ENCODE results near the gene PKHD1.

The PKHD1 gene

DNA sequence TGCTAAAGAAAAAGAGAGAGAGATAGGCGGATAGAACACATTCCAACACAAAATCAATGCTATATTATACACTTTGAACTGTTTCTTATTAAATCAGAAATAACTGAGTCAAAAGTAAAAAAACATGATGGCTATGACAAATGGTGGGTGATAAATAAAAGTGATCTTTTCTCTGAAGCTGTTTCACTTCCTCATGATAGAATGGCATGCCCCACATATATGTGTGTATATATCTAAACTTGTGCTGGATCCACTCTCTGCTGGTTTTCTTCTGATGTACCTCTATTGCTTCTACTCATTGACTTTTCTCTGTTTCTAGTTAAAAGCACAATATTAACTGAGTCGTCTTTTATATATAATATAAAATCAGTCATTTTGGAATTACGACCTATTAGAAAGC lies 429.9 kb downstream of the PKHD1 start:
- H3K27me3 ChIP-seq (ENCODE audit: control insufficient read depth in 2 of 2, insufficient read depth in 2 of 2, low read length in 2 of 2) = no peaks in the 10 kb centered on the region
- no peaks in the 10 kb centered on the region for H3K9me3 ChIP-seq (ENCODE audit: control insufficient read depth in 2 of 2, low read length in 2 of 2)
- H3K36me3 ChIP-seq (ENCODE audit: control insufficient read depth in 2 of 2, insufficient read depth in 2 of 2, low read length in 2 of 2) = no peaks in the 10 kb centered on the region
- H3K4me1 ChIP-seq (ENCODE audit: control insufficient read depth in 2 of 2, insufficient read depth in 2 of 2, low read length in 2 of 2) = no peaks in the 10 kb centered on the region
- H3K27ac ChIP-seq (ENCODE audit: low read depth in 2 of 2, low read length in 2 of 2) = no peak overlapping the region
- no peak overlapping the region for H3K9ac ChIP-seq (ENCODE audit: low read depth in 1 of 2, low read length in 2 of 2)
- no peak overlapping the region for H3K4me3 ChIP-seq (ENCODE audit: low read length in 2 of 2)

DNA sequence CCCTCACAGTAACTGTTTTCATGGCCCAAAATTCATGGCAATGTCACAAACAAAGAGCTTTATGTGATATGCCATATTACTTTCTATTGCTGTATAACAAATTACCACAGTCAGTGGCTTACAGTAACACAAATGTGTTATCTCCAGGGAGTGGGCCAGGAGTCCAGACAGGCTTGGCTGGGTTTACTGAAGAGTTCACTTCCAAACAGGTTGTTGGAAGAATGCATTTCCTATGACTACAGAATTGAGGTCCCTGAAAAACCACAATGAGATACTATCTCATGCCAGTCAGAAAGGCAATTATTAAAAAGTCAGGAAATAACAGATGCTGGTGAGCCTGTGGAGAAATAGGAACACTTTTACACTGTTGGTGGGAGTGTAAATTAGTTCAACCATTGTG lies 431.9 kb downstream of the PKHD1 start:
- Histone ChIP-seq H3K9ac (ENCODE audit: low read depth in 1 of 2, low read length in 2 of 2) (no peak overlapping the region), H3K27me3 (ENCODE audit: control insufficient read depth in 2 of 2, insufficient read depth in 2 of 2, low read length in 2 of 2) (no peaks in the 10 kb centered on the region), H3K36me3 (ENCODE audit: control insufficient read depth in 2 of 2, insufficient read depth in 2 of 2, low read length in 2 of 2) (no peaks in the 10 kb centered on the region), H3K4me3 (ENCODE audit: low read length in 2 of 2) (no peak overlapping the region), H3K9me3 (ENCODE audit: control insufficient read depth in 2 of 2, low read length in 2 of 2) (no peaks in the 10 kb centered on the region), H3K27ac (ENCODE audit: low read depth in 2 of 2, low read length in 2 of 2) (no peak overlapping the region), H3K4me1 (ENCODE audit: control insufficient read depth in 2 of 2, insufficient read depth in 2 of 2, low read length in 2 of 2) (no peaks in the 10 kb centered on the region)

DNA sequence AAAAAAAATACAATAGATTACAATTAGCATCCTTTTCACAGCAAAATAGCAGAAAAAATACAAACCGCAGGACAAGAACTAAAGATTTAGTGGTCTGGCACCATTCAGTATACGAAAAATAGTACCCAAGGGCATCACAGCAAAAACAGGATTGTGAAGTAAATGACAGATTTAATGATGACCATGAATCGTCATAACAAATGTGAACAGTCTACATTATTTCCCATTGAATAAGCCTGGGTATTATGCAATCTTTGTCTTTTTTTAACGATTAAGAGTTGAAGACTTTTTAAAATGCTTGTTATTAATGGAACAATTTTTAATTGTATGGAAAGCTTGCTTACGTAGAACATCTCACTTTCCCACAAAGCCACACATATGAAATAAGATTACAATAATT lies 432.8 kb downstream of the PKHD1 start:
- Histone ChIP-seq H3K36me3 (ENCODE audit: control insufficient read depth in 2 of 2, insufficient read depth in 2 of 2, low read length in 2 of 2) (no peaks in the 10 kb centered on the region), H3K27me3 (ENCODE audit: control insufficient read depth in 2 of 2, insufficient read depth in 2 of 2, low read length in 2 of 2) (no peaks in the 10 kb centered on the region), H3K27ac (ENCODE audit: low read depth in 2 of 2, low read length in 2 of 2) (no peak overlapping the region), H3K4me3 (ENCODE audit: low read length in 2 of 2) (no peak overlapping the region), H3K9me3 (ENCODE audit: control insufficient read depth in 2 of 2, low read length in 2 of 2) (no peaks in the 10 kb centered on the region), H3K9ac (ENCODE audit: low read depth in 1 of 2, low read length in 2 of 2) (no peak overlapping the region), H3K4me1 (ENCODE audit: control insufficient read depth in 2 of 2, insufficient read depth in 2 of 2, low read length in 2 of 2) (no peaks in the 10 kb centered on the region)

DNA sequence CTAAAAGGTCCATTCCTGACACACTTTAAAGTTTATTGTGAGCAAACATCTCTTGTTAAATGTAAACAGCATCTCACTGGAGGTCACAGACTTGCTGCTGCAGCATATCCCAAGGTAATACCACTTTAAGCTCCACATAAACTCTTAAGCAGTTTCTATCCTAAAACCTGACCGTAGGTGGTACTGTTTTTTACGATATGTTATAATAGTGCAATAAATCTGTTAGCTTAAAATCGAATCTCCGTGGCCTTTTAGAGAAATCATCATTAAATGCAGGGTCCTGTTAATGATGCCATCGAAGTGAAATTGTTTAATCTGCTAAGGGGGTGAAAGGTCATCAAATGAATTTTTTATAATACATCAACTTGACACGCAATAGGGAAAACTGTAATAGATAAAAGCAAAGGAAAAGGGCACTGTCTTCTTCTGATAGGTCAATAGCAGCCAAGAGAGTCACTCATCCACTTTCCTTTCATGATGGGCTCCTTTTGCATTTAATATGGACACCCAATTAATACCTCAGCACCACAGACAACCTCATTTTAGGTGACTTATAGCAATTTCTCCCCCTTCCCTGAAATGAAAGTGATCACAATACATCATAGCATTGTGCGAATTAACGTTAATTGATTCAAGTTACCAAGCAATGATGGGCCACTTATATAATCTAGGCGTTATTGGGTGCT lies 436.1 kb downstream of the PKHD1 start:
- H3K4me3 ChIP-seq (ENCODE audit: low read length in 2 of 2) = no peak overlapping the region
- H3K27ac ChIP-seq (ENCODE audit: low read depth in 2 of 2, low read length in 2 of 2) = no peak overlapping the region
- no peak overlapping the region for H3K9ac ChIP-seq (ENCODE audit: low read depth in 1 of 2, low read length in 2 of 2)
- H3K27me3 ChIP-seq (ENCODE audit: control insufficient read depth in 2 of 2, insufficient read depth in 2 of 2, low read length in 2 of 2) = no peaks in the 10 kb centered on the region
- no peaks in the 10 kb centered on the region for H3K36me3 ChIP-seq (ENCODE audit: control insufficient read depth in 2 of 2, insufficient read depth in 2 of 2, low read length in 2 of 2)
- H3K4me1 ChIP-seq (ENCODE audit: control insufficient read depth in 2 of 2, insufficient read depth in 2 of 2, low read length in 2 of 2) = no peaks in the 10 kb centered on the region
- H3K9me3 ChIP-seq (ENCODE audit: control insufficient read depth in 2 of 2, low read length in 2 of 2) = no peaks in the 10 kb centered on the region

DNA sequence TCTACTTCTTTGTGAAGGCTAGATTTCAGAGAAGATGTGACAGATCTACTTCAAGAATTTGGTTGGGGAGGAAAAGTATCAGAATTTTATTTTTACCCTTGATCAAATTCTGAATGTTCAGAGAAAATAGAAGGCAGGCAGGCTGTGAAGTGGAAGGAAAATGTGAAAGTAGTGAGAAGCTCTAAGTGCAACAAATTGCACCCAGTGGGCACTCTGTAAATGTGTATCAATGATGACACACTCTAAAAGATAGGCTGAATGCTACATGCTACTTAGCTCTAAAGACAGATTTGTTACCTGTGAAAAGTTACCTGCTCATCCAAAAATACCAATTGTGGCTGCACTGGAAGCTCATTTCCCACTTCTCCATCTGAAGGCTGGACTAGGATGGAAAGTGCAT lies 438.6 kb downstream of the PKHD1 start:
- Histone ChIP-seq H3K9me3 (ENCODE audit: control insufficient read depth in 2 of 2, low read length in 2 of 2) (no peaks in the 10 kb centered on the region), H3K36me3 (ENCODE audit: control insufficient read depth in 2 of 2, insufficient read depth in 2 of 2, low read length in 2 of 2) (no peaks in the 10 kb centered on the region), H3K4me3 (ENCODE audit: low read length in 2 of 2) (no peak overlapping the region), H3K27me3 (ENCODE audit: control insufficient read depth in 2 of 2, insufficient read depth in 2 of 2, low read length in 2 of 2) (no peaks in the 10 kb centered on the region), H3K9ac (ENCODE audit: low read depth in 1 of 2, low read length in 2 of 2) (no peak overlapping the region), H3K27ac (ENCODE audit: low read depth in 2 of 2, low read length in 2 of 2) (no peak overlapping the region), H3K4me1 (ENCODE audit: control insufficient read depth in 2 of 2, insufficient read depth in 2 of 2, low read length in 2 of 2) (no peaks in the 10 kb centered on the region)

DNA sequence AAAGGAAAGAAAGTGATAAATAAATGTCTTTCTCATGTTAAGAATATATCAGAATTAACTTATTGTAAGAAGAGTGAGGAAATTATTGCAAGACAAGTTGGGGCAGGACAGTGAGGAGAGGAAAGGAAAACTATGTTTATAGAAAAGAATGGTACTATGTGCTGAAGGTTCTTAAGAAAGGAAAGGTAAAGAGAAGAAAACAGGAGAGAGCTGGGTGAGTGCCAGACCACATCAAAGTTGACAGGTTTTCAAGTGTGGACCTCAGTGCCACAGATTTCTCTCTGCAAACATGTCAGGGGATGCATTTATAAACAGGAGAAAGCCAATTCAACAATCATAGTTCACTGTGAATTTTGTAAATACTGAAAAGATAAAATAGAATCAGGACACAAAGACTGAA lies 439.2 kb downstream of the PKHD1 start:
- Histone ChIP-seq H3K9ac (ENCODE audit: low read depth in 1 of 2, low read length in 2 of 2) (no peak overlapping the region), H3K9me3 (ENCODE audit: control insufficient read depth in 2 of 2, low read length in 2 of 2) (no peaks in the 10 kb centered on the region), H3K27me3 (ENCODE audit: control insufficient read depth in 2 of 2, insufficient read depth in 2 of 2, low read length in 2 of 2) (no peaks in the 10 kb centered on the region), H3K36me3 (ENCODE audit: control insufficient read depth in 2 of 2, insufficient read depth in 2 of 2, low read length in 2 of 2) (no peaks in the 10 kb centered on the region), H3K4me3 (ENCODE audit: low read length in 2 of 2) (no peak overlapping the region), H3K4me1 (ENCODE audit: control insufficient read depth in 2 of 2, insufficient read depth in 2 of 2, low read length in 2 of 2) (no peaks in the 10 kb centered on the region), H3K27ac (ENCODE audit: low read depth in 2 of 2, low read length in 2 of 2) (no peak overlapping the region)

DNA sequence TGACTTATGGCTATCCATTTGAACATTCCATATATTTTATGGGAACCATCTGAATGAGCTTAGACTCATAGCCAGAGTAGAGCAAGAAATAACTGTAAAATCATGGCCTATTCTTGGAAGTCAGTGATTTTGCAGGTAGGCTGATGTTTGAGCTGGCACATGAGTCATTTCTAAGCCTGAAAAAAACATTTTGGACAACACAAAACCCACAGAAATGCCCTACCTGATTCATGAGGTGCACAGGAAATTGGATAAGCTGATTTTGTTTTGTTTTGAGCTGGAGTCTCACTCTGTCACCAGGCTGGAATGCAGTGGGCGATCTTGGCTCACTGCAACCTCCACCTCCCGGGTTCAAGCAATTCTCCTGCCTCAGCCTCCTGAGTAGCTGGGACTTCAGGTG lies 443.0 kb downstream of the PKHD1 start:
- H3K4me3 ChIP-seq (ENCODE audit: low read length in 2 of 2) = no peak overlapping the region
- no peaks in the 10 kb centered on the region for H3K36me3 ChIP-seq (ENCODE audit: control insufficient read depth in 2 of 2, insufficient read depth in 2 of 2, low read length in 2 of 2)
- no peaks in the 10 kb centered on the region for H3K4me1 ChIP-seq (ENCODE audit: control insufficient read depth in 2 of 2, insufficient read depth in 2 of 2, low read length in 2 of 2)
- no peaks in the 10 kb centered on the region for H3K9me3 ChIP-seq (ENCODE audit: control insufficient read depth in 2 of 2, low read length in 2 of 2)
- H3K9ac ChIP-seq (ENCODE audit: low read depth in 1 of 2, low read length in 2 of 2) = no peak overlapping the region
- H3K27ac ChIP-seq (ENCODE audit: low read depth in 2 of 2, low read length in 2 of 2) = no peak overlapping the region
- no peaks in the 10 kb centered on the region for H3K27me3 ChIP-seq (ENCODE audit: control insufficient read depth in 2 of 2, insufficient read depth in 2 of 2, low read length in 2 of 2)

DNA sequence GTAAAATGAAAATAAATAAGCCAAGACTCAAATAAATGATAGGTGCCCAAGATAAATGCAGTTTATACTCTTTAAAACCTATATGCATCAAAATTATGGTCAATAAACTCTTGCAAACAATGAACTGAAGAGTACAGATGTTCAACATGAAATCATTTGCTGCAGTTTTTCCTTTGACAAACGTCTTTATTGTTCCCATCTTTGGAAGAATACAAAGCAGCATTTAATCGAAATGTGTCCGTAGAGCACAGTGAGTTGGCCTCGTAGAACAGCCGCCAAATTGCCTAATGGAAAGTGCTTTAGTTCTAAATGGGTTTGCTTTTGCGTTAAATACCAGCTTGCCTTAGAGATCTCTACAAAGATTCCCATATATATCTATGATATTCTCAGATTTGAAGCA lies 447.4 kb downstream of the PKHD1 start:
- no peaks in the 10 kb centered on the region for H3K4me1 ChIP-seq (ENCODE audit: control insufficient read depth in 2 of 2, insufficient read depth in 2 of 2, low read length in 2 of 2)
- H3K27ac ChIP-seq (ENCODE audit: low read depth in 2 of 2, low read length in 2 of 2) = no peak overlapping the region
- H3K4me3 ChIP-seq (ENCODE audit: low read length in 2 of 2) = no peak overlapping the region
- H3K9me3 ChIP-seq (ENCODE audit: control insufficient read depth in 2 of 2, low read length in 2 of 2) = no peaks in the 10 kb centered on the region
- H3K27me3 ChIP-seq (ENCODE audit: control insufficient read depth in 2 of 2, insufficient read depth in 2 of 2, low read length in 2 of 2) = no peaks in the 10 kb centered on the region
- no peak overlapping the region for H3K9ac ChIP-seq (ENCODE audit: low read depth in 1 of 2, low read length in 2 of 2)
- H3K36me3 ChIP-seq (ENCODE audit: control insufficient read depth in 2 of 2, insufficient read depth in 2 of 2, low read length in 2 of 2) = no peaks in the 10 kb centered on the region

DNA sequence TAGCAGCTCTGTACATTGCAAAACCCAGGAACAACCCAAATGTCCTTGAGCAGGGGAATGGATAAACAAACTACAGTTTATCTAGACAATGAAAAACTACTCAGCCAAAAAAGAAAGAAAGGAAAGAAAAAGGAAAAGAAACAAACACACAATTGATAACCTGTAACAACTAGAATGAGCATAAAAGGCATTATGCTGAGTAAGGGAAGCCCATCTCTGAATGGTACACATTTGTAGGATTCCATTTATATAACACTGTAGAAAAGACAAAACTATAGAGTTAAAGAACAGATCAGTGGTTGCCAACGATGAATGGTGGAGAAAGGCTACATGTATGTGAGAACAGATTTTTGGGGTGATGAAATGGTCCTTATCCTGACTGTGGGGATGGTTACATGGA lies 454.0 kb downstream of the PKHD1 start:
- H3K36me3 ChIP-seq (ENCODE audit: control insufficient read depth in 2 of 2, insufficient read depth in 2 of 2, low read length in 2 of 2) = no peaks in the 10 kb centered on the region
- no peaks in the 10 kb centered on the region for H3K4me1 ChIP-seq (ENCODE audit: control insufficient read depth in 2 of 2, insufficient read depth in 2 of 2, low read length in 2 of 2)
- no peak overlapping the region for H3K27ac ChIP-seq (ENCODE audit: low read depth in 2 of 2, low read length in 2 of 2)
- no peaks in the 10 kb centered on the region for H3K9me3 ChIP-seq (ENCODE audit: control insufficient read depth in 2 of 2, low read length in 2 of 2)
- H3K27me3 ChIP-seq (ENCODE audit: control insufficient read depth in 2 of 2, insufficient read depth in 2 of 2, low read length in 2 of 2) = peaks cover 0 to 3% of the 10 kb centered on the region in 2 donors
- H3K9ac ChIP-seq (ENCODE audit: low read depth in 1 of 2, low read length in 2 of 2) = no peak overlapping the region
- no peak overlapping the region for H3K4me3 ChIP-seq (ENCODE audit: low read length in 2 of 2)

DNA sequence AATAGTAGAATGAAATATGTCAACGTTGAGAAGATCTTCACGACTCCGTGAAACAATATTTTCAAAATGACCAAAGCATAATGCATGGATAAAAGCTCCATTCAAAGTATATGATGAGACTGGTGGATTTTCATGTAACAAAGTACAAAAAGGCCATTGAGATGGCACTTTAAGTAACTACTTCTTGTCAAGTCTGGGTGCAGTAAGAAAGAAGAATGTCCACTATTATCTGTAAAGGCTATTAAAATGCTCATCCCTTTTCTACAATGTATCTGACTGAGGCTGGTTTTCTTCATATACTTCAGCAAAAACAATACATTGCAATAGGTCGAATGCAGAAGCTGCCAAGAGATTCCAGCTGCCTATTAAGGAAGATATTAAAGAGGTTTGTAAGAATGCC lies 457.4 kb downstream of the PKHD1 start:
- peaks cover 0 to 3% of the 10 kb centered on the region in 2 donors for H3K27me3 ChIP-seq (ENCODE audit: control insufficient read depth in 2 of 2, insufficient read depth in 2 of 2, low read length in 2 of 2)
- H3K27ac ChIP-seq (ENCODE audit: low read depth in 2 of 2, low read length in 2 of 2) = no peak overlapping the region
- H3K4me1 ChIP-seq (ENCODE audit: control insufficient read depth in 2 of 2, insufficient read depth in 2 of 2, low read length in 2 of 2) = no peaks in the 10 kb centered on the region
- no peak overlapping the region for H3K9ac ChIP-seq (ENCODE audit: low read depth in 1 of 2, low read length in 2 of 2)
- no peaks in the 10 kb centered on the region for H3K9me3 ChIP-seq (ENCODE audit: control insufficient read depth in 2 of 2, low read length in 2 of 2)
- H3K4me3 ChIP-seq (ENCODE audit: low read length in 2 of 2) = no peak overlapping the region
- H3K36me3 ChIP-seq (ENCODE audit: control insufficient read depth in 2 of 2, insufficient read depth in 2 of 2, low read length in 2 of 2) = no peaks in the 10 kb centered on the region

DNA sequence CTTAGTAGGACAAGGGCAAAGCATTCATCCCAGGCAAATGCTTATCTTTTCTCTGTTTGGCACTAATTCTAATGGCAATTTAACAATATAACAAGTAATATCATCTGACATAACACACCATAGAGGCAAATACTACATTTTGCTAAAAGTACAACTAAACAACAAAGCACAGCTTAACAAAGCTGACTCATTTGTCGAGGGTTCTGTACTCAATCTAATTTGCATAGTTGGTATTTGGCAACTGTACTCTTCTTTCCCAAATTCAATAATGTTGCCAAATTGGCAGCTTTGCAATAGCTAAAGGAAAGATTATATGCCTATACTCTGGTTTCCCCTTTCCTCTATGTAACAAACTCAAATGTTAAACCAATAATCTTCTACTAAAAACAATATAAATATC lies 461.0 kb downstream of the PKHD1 start:
- Histone ChIP-seq H3K4me1 (ENCODE audit: control insufficient read depth in 2 of 2, insufficient read depth in 2 of 2, low read length in 2 of 2) (no peaks in the 10 kb centered on the region), H3K9ac (ENCODE audit: low read depth in 1 of 2, low read length in 2 of 2) (no peak overlapping the region), H3K4me3 (ENCODE audit: low read length in 2 of 2) (no peak overlapping the region), H3K36me3 (ENCODE audit: control insufficient read depth in 2 of 2, insufficient read depth in 2 of 2, low read length in 2 of 2) (no peaks in the 10 kb centered on the region), H3K9me3 (ENCODE audit: control insufficient read depth in 2 of 2, low read length in 2 of 2) (no peaks in the 10 kb centered on the region), H3K27me3 (ENCODE audit: control insufficient read depth in 2 of 2, insufficient read depth in 2 of 2, low read length in 2 of 2) (peaks cover 0 to 2% of the 10 kb centered on the region in 2 donors), H3K27ac (ENCODE audit: low read depth in 2 of 2, low read length in 2 of 2) (no peak overlapping the region)
